GM12872 (cell line): ENCODE data around the gene ARRDC3.

Experiments
- CTCF ChIP-seq: IDR thresholded peaks from 3 replicates; pipeline ENCODE4 v1.5.1; 2011; ENCODE audit warnings: low read depth, mild to moderate bottlenecking, low read length, moderate library complexity; ENCODE audit not compliant: insufficient read depth

ARRDC3 gene

DNA sequence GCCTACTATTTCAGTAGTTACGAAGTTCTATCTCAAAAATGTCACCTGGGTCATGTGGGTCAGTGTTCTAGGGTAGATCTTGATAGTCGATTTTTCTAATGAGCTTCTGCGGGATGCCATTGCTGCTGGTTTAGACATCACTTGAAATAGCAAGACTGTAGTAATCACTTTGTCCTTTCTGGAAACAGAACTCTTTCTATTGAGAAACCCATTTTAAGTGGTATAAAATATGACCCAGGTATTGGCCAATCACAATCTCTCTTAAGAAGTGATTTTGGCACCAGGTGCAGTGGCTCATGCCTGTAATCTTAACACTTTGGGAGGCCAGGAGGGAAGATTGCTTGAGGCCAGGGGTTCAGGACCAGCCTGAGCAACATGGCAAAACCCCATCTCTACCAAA is 17.6 kb downstream of the ARRDC3 start:
- TF ChIP-seq CTCF = no peak

DNA sequence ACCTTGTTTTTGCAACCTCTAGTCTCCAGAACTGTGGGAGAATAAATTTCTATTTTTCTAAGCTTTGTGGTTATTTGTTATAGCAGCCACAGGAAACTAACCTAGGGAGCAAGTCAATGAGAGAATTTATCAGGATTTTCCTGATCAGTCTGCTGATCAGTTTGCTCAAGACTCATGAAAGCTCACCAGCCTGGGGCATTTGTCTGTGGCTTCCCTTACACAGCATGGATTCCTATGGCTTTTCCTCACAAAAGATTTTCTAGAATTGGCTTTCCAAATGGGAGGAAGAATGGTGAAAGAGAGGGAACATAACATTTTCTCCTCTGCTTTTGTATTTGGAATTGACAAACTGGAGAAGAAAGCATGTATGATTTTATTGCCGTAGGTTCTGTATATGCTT is 20.2 kb downstream of the ARRDC3 start:
- TF ChIP-seq CTCF = no peak

GRCh38 chr5:91361790-91362189 is 21.3 kb downstream of the ARRDC3 start:
- no peak for TF ChIP-seq CTCF

DNA sequence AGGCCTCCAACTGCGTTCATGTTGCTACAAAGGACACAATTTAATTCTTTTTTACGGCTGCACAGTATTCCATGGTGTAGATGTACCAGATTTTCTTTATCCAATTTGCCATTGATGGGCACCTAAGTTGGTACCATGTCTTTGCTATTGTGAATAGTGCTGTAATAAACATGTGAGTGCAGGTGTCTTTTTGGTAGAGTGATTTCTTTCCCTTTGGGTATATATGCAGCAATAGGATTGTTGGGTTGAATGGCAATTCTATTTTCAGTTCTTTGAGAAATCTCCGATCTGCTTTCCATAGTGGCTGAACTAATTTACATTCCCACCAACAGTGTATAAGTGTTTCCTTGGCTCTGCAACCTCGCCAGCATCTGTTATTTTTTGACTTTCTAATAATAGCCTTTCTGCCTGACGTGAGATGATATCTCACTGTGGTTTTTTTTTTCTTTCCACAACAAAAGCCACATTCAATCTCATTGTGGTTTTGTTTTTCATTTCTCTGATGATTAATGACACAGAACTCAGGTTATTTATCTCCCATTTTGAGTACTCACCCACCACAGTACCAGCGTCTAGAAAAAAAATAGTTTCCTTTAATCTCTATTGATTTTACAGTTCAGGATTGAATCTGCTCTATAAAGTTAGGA is 21.9 kb downstream of the ARRDC3 start:
- no peak for TF ChIP-seq CTCF

- TF ChIP-seq CTCF = no peak
These were observed 23.0 kb downstream of the ARRDC3 start for GRCh38 chr5:91359962-91360609.

GRCh38 chr5:91357806-91358205 is 25.3 kb downstream of the ARRDC3 start:
- TF ChIP-seq CTCF = no peak

DNA sequence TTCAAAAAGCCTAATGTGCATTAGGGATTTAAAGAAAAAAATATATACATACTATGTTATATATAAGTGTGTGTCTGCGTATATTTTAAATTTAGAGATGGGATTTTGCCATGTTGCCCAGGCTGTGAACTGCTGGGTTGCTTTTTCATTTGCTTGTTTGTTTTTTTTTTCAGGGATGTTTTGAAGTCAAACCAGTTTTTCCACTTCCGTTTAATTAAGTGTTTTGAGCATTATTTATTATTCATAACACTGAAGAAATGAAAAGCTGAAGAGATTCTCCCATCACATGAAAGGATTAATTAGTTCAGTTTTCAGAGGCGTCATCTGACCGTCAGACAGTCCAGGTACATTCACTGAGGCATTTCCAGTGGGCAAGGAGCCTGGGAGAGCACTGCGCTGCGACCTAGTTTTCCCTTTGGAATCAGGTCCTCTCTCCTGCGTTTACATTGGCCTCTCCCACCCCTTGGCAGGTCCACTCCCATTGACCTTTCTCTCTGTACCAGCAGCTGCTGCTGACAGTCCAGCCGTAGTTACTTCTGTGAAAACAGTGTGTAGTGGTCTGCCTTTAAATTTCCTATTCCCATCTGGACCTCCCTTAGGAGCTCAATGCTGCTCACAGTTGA is 26.0 kb downstream of the ARRDC3 start:
- no peak for TF ChIP-seq CTCF
